ENCODE results near the gene ARMH1.

ARMH1 gene

DNA sequence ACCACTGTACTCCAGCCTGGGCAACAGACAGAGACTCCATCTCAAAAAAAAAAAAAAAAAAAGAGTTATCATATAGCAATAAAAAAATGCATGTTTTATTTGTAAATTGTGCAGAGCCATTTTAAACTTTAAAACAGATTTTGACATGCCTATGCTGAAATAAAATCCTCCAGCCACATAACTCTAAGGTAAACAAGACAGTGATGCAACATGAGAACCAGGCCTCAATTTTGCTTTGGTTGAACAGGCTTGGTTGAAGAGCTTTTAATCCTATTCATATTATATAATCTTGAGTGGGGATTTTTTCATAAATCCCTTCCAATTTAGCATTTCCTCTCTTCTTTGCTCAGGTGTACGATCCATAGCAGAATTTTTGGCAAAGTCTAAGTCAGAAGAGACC, 26.1 kb downstream of the ARMH1 start:
- no peaks in the 10 kb centered on the region for H4K20me1 ChIP-seq (ENCODE audit: control insufficient read depth, insufficient read depth, low read depth, low read length)
- no peak overlapping the region for H3K4me3 ChIP-seq (ENCODE audit: low read length)
- H3K36me3 ChIP-seq (ENCODE audit: control insufficient read depth, low read length), result no peaks in the 10 kb centered on the region
- H3K79me2 ChIP-seq (ENCODE audit: control insufficient read depth, low read length), result no peaks in the 10 kb centered on the region
- TF ChIP-seq EZH2phosphoT487 (IDR thresholded peaks at IDR 0.05; ENCODE audit: borderline replicate concordance, low read length), result no peak
- TF ChIP-seq, protein P1, sequence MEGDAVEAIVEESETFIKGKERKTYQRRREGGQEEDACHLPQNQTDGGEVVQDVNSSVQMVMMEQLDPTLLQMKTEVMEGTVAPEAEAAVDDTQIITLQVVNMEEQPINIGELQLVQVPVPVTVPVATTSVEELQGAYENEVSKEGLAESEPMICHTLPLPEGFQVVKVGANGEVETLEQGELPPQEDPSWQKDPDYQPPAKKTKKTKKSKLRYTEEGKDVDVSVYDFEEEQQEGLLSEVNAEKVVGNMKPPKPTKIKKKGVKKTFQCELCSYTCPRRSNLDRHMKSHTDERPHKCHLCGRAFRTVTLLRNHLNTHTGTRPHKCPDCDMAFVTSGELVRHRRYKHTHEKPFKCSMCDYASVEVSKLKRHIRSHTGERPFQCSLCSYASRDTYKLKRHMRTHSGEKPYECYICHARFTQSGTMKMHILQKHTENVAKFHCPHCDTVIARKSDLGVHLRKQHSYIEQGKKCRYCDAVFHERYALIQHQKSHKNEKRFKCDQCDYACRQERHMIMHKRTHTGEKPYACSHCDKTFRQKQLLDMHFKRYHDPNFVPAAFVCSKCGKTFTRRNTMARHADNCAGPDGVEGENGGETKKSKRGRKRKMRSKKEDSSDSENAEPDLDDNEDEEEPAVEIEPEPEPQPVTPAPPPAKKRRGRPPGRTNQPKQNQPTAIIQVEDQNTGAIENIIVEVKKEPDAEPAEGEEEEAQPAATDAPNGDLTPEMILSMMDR (IDR thresholded peaks at IDR 0.05; ENCODE audit: low read depth, low read length, poor library complexity, severe bottlenecking), result no peak
- no peaks in the 10 kb centered on the region for H3K9me2 ChIP-seq (replicated peaks; ENCODE audit: control insufficient read depth, low read length)
- no peaks in the 10 kb centered on the region for H3K27me3 ChIP-seq (ENCODE audit: control insufficient read depth, low read length)
- H3K4me2 ChIP-seq (ENCODE audit: low read length), result no peak overlapping the region
- no peaks in the 10 kb centered on the region for H3K9me3 ChIP-seq (ENCODE audit: control insufficient read depth, insufficient read depth, low read length)
- H3F3A ChIP-seq (ENCODE audit: control insufficient read depth, insufficient read depth), result peaks cover 4% of the 10 kb centered on the region; the same call in 1 of the 2 replicates
- peaks cover 31% of the 10 kb centered on the region for H3K4me1 ChIP-seq (ENCODE audit: control insufficient read depth, low read length)
- no peak overlapping the region for H3K27ac ChIP-seq (ENCODE audit: low read depth, low read length)

GRCh38 chr1:44701141-44701573, 26.6 kb downstream of the ARMH1 start:
- Histone ChIP-seq H3K36me3 (ENCODE audit: control insufficient read depth, low read length) (no peaks in the 10 kb centered on the region), H3K9me3 (ENCODE audit: control insufficient read depth, insufficient read depth, low read length) (no peaks in the 10 kb centered on the region), H3K4me2 (ENCODE audit: low read length) (no peak overlapping the region), H4K20me1 (ENCODE audit: control insufficient read depth, insufficient read depth, low read depth, low read length) (no peaks in the 10 kb centered on the region), H3K27ac (ENCODE audit: low read depth, low read length) (no peak overlapping the region), H3K9me2 (replicated peaks; ENCODE audit: control insufficient read depth, low read length) (no peaks in the 10 kb centered on the region), H3K4me1 (ENCODE audit: control insufficient read depth, low read length) (peaks cover 25% of the 10 kb centered on the region), H3K79me2 (ENCODE audit: control insufficient read depth, low read length) (no peaks in the 10 kb centered on the region), H3K27me3 (ENCODE audit: control insufficient read depth, low read length) (no peaks in the 10 kb centered on the region), H3K4me3 (ENCODE audit: low read length) (no peak overlapping the region), H3F3A (ENCODE audit: control insufficient read depth, insufficient read depth) (peaks cover 3% of the 10 kb centered on the region; the same call in 1 of the 2 replicates)
- no peak for TF ChIP-seq EZH2phosphoT487 (IDR thresholded peaks at IDR 0.05; ENCODE audit: borderline replicate concordance, low read length)
- TF ChIP-seq, protein P1 (IDR thresholded peaks at IDR 0.05; ENCODE audit: low read depth, low read length, poor library complexity, severe bottlenecking), result no peak

DNA sequence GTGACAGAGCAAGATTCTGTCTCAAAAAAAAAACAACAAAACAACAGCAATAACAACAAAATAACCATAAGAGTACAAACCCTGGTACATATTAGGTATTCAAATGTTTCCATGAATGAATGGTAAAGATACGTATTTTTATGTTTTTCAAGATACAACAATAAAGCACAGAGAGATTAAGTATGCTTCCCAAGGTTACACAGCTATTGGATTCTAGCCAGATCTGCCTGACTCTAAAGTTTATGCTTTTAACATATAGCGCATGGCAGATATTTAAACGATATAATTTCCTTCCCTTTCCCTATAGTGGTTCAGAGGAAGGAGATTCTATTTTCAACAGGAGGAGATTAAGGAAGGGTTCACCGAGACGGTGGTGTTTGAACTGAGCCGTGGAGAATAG, 31.0 kb downstream of the ARMH1 start:
- Histone ChIP-seq H3F3A (ENCODE audit: control insufficient read depth, insufficient read depth) (peaks cover 2% of the 10 kb centered on the region), H3K4me3 (ENCODE audit: low read length) (no peak overlapping the region), H3K27me3 (ENCODE audit: control insufficient read depth, low read length) (no peaks in the 10 kb centered on the region), H3K27ac (ENCODE audit: low read depth, low read length) (no peak overlapping the region), H3K4me1 (ENCODE audit: control insufficient read depth, low read length) (peaks cover 19% of the 10 kb centered on the region), H3K36me3 (ENCODE audit: control insufficient read depth, low read length) (no peaks in the 10 kb centered on the region), H3K9me3 (ENCODE audit: control insufficient read depth, insufficient read depth, low read length) (no peaks in the 10 kb centered on the region), H4K20me1 (ENCODE audit: control insufficient read depth, insufficient read depth, low read depth, low read length) (no peaks in the 10 kb centered on the region), H3K79me2 (ENCODE audit: control insufficient read depth, low read length) (no peaks in the 10 kb centered on the region), H3K4me2 (ENCODE audit: low read length) (no peak overlapping the region), H3K9me2 (replicated peaks; ENCODE audit: control insufficient read depth, low read length) (no peaks in the 10 kb centered on the region)
- TF ChIP-seq, protein P1 (IDR thresholded peaks at IDR 0.05; ENCODE audit: low read depth, low read length, poor library complexity, severe bottlenecking), result no peak
- TF ChIP-seq EZH2phosphoT487 (IDR thresholded peaks at IDR 0.05; ENCODE audit: borderline replicate concordance, low read length), result no peak

All from DOHH2 (cell line).